ENCODE data around the gene CHST8.

Gene CHST8

DNA sequence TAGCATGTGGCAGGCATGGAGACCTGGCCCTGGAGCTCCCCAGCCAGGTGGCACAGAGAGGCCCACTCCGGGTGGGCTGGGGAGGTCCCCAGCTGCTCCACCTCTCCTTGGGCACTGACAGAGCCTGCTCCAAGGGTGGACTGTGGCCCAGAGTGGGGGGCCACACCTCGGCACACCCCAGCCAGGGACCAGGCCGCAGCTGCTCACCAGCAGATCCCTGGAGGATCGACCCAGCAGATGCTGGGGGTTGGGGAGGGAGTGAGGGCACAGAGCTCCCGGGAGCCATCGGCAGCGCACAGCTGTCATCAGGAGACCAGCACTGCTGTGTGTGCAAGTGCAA lies 102.9 kb downstream of the CHST8 start:
- H3K79me2 ChIP-seq (ENCODE audit: low read length) = no peaks in the 10 kb centered on the region
- H3K9ac ChIP-seq (ENCODE audit: low read length) = no peak overlapping the region
- no peak for DNase-seq
- no peaks in the 10 kb centered on the region for H3F3A ChIP-seq (ENCODE audit: insufficient read depth, low read length)
- H2AFZ ChIP-seq (ENCODE audit: low read length) = no peak overlapping the region
- no peak overlapping the region for H3K4me3 ChIP-seq (ENCODE audit: low read length)
- H3K9me2 ChIP-seq (replicated peaks; ENCODE audit: insufficient read depth, low read length) = no peaks in the 10 kb centered on the region
- peaks cover 7% of the 10 kb centered on the region; the same call in 1 of the 2 replicates for H3K27me3 ChIP-seq (replicated peaks; ENCODE audit: insufficient read depth, low read length)
- H4K20me1 ChIP-seq (ENCODE audit: insufficient read depth, low read length) = no peaks in the 10 kb centered on the region
- H3K9me3 ChIP-seq (replicated peaks; ENCODE audit: insufficient read depth, low read length) = no peaks in the 10 kb centered on the region
- TF ChIP-seq, protein P1, sequence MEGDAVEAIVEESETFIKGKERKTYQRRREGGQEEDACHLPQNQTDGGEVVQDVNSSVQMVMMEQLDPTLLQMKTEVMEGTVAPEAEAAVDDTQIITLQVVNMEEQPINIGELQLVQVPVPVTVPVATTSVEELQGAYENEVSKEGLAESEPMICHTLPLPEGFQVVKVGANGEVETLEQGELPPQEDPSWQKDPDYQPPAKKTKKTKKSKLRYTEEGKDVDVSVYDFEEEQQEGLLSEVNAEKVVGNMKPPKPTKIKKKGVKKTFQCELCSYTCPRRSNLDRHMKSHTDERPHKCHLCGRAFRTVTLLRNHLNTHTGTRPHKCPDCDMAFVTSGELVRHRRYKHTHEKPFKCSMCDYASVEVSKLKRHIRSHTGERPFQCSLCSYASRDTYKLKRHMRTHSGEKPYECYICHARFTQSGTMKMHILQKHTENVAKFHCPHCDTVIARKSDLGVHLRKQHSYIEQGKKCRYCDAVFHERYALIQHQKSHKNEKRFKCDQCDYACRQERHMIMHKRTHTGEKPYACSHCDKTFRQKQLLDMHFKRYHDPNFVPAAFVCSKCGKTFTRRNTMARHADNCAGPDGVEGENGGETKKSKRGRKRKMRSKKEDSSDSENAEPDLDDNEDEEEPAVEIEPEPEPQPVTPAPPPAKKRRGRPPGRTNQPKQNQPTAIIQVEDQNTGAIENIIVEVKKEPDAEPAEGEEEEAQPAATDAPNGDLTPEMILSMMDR (IDR thresholded peaks at IDR 0.05; ENCODE audit: low read length) = no peak
- no peak for TF ChIP-seq EZH2phosphoT487 (IDR thresholded peaks at IDR 0.05; ENCODE audit: low read length)
- no peak for TF ChIP-seq EZH2 (optimal IDR thresholded peaks at IDR 0.05; ENCODE audit: low read depth, low read length)
- H3K36me3 ChIP-seq (replicated peaks; ENCODE audit: insufficient read depth, low read length) = no peaks in the 10 kb centered on the region
- no peak overlapping the region for H3K27ac ChIP-seq (ENCODE audit: low read length)
- no peak overlapping the region for H3K4me2 ChIP-seq (ENCODE audit: low read depth, low read length)
- H3K4me1 ChIP-seq (ENCODE audit: low read length) = no peaks in the 10 kb centered on the region

DNA sequence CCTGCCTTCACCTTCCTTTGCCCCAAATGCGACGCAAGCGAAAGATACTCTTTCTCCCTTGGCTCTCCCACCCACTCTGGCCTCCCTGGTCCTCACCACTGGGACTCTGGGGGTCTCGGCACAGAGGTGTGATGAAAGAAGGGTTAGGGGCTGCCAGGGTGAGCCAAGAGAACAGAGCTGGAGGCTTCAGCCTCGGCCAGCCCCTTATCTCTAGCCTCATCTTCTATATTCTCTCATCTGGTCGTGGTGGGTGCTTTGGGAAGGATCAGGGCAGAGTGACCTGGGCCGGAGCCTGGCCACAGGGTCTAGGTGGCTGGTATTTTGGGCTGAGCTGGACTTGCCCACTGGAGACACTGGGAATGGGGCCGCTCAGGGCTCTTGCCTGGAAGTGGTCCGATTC lies 103.8 kb downstream of the CHST8 start:
- DNase-seq = no peak
- TF ChIP-seq, protein P1 (IDR thresholded peaks at IDR 0.05; ENCODE audit: low read length) = no peak
- TF ChIP-seq EZH2phosphoT487 (IDR thresholded peaks at IDR 0.05; ENCODE audit: low read length) (no peak), EZH2 (optimal IDR thresholded peaks at IDR 0.05; ENCODE audit: low read depth, low read length) (no peak)
- Histone ChIP-seq H2AFZ (ENCODE audit: low read length) (no peak overlapping the region), H3K4me3 (ENCODE audit: low read length) (no peak overlapping the region), H3K9ac (ENCODE audit: low read length) (no peak overlapping the region), H3F3A (ENCODE audit: insufficient read depth, low read length) (no peaks in the 10 kb centered on the region), H3K36me3 (replicated peaks; ENCODE audit: insufficient read depth, low read length) (no peaks in the 10 kb centered on the region), H3K27ac (ENCODE audit: low read length) (no peak overlapping the region), H3K4me2 (ENCODE audit: low read depth, low read length) (no peak overlapping the region), H3K27me3 (replicated peaks; ENCODE audit: insufficient read depth, low read length) (peaks cover 8% of the 10 kb centered on the region; the same call in 1 of the 2 replicates), H3K4me1 (ENCODE audit: low read length) (no peaks in the 10 kb centered on the region), H3K9me2 (replicated peaks; ENCODE audit: insufficient read depth, low read length) (no peaks in the 10 kb centered on the region), H4K20me1 (ENCODE audit: insufficient read depth, low read length) (no peaks in the 10 kb centered on the region), H3K9me3 (replicated peaks; ENCODE audit: insufficient read depth, low read length) (no peaks in the 10 kb centered on the region), H3K79me2 (ENCODE audit: low read length) (no peaks in the 10 kb centered on the region)

DNA sequence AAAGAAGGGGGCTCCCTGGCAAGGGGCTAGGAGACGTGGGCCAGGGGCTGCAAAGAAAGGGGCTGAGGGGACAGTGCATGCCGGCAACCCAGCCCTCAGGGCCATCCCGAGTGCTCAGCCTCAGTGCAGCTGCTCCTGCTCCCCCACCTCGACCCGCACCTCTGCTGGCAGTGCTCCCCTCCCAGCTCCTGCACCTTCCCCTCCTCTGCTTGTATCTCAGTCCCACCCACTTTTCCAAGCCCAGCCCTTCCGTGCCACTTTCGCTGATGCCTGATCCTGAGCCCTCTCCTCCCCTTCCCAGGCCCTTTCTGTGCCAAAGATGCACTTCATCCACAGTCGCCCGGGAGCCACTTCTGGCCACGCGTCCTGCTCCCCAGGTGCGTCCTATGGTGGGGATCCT lies 105.0 kb downstream of the CHST8 start:
- Histone ChIP-seq H3K9me3 (replicated peaks; ENCODE audit: insufficient read depth, low read length) (no peaks in the 10 kb centered on the region), H3K27ac (ENCODE audit: low read length) (no peak overlapping the region), H3K4me2 (ENCODE audit: low read depth, low read length) (no peak overlapping the region), H2AFZ (ENCODE audit: low read length) (no peak overlapping the region), H3K4me1 (ENCODE audit: low read length) (no peaks in the 10 kb centered on the region), H3K4me3 (ENCODE audit: low read length) (no peak overlapping the region), H3K36me3 (replicated peaks; ENCODE audit: insufficient read depth, low read length) (no peaks in the 10 kb centered on the region), H3K79me2 (ENCODE audit: low read length) (no peaks in the 10 kb centered on the region), H4K20me1 (ENCODE audit: insufficient read depth, low read length) (no peaks in the 10 kb centered on the region), H3K27me3 (replicated peaks; ENCODE audit: insufficient read depth, low read length) (peaks cover 11% of the 10 kb centered on the region), H3F3A (ENCODE audit: insufficient read depth, low read length) (no peaks in the 10 kb centered on the region), H3K9ac (ENCODE audit: low read length) (no peak overlapping the region), H3K9me2 (replicated peaks; ENCODE audit: insufficient read depth, low read length) (no peaks in the 10 kb centered on the region)
- TF ChIP-seq EZH2phosphoT487 (IDR thresholded peaks at IDR 0.05; ENCODE audit: low read length) (no peak), EZH2 (optimal IDR thresholded peaks at IDR 0.05; ENCODE audit: low read depth, low read length) (no peak)
- TF ChIP-seq, protein P1 (IDR thresholded peaks at IDR 0.05; ENCODE audit: low read length) = no peak
- DNase-seq = no peak
